Peyer's patch (tissue), 4 donors: ENCODE data around the gene CTSL.

Experiments
- POLR2A ChIP-seq, 2 donors: fragments of 450-650 bp; IDR thresholded peaks; one replicate each; pipeline ENCODE4 v1.5.1; 2017; ENCODE audit warnings: antibody characterized with exemption in 2 of 2, mild to moderate bottlenecking in 2 of 2, moderate library complexity in 2 of 2
- TF ChIP-seq, protein P1 (sequence below), 6 experiments: fragments of 450-650 bp in 4 of 6; fragments of 200-600 bp in 2 of 6; sonication (generic) in 1 of 6; IDR thresholded peaks; one replicate each; pipeline ENCODE4 v1.5.1; 2017 to 2019; ENCODE audit warnings: antibody characterized with exemption in 6 of 6, mild to moderate bottlenecking in 3 of 6, moderate library complexity in 1 of 6

DNA sequence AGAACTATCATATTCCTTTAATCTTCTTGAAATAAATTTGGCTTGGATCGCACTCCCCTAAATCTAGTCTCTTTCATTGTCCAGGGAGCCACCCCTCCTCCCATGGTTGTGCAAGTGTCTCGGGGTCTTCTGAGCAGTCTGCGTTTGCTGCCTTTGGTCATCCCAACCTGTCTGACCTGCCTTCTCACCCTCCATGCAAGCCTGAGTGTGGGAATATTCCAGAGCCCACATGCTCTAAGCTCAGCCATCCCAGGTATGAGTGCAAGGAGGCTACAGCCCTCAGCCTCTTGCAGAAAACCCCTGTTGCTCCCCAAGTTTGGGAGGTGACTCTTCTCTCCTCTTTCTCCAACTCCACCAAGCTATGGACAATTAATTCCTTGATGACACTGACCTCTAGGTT is 7.7 kb upstream of the CTSL start:
- no peak for TF ChIP-seq POLR2A (IDR thresholded peaks at IDR 0.05)
- TF ChIP-seq, protein P1, sequence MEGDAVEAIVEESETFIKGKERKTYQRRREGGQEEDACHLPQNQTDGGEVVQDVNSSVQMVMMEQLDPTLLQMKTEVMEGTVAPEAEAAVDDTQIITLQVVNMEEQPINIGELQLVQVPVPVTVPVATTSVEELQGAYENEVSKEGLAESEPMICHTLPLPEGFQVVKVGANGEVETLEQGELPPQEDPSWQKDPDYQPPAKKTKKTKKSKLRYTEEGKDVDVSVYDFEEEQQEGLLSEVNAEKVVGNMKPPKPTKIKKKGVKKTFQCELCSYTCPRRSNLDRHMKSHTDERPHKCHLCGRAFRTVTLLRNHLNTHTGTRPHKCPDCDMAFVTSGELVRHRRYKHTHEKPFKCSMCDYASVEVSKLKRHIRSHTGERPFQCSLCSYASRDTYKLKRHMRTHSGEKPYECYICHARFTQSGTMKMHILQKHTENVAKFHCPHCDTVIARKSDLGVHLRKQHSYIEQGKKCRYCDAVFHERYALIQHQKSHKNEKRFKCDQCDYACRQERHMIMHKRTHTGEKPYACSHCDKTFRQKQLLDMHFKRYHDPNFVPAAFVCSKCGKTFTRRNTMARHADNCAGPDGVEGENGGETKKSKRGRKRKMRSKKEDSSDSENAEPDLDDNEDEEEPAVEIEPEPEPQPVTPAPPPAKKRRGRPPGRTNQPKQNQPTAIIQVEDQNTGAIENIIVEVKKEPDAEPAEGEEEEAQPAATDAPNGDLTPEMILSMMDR (IDR thresholded peaks at IDR 0.05), result no peak
